NCI-H187 (cell line): ENCODE measurements around the gene NEK6.

Experiments
- DNase-seq, 2 experiments: peaks; one replicate each; lab custom pipeline; 2025; lab: John Stamatoyannopoulos, UW

Gene NEK6

GRCh38 chr9:124354346-124355038 lies 96.7 kb downstream of the NEK6 start:
- DNase-seq: no peak

GRCh38 chr9:124355039-124355940 lies 97.5 kb downstream of the NEK6 start:
- DNase-seq: no peak

- no peak for DNase-seq
Measured at GRCh38 chr9:124355941-124356744, 98.4 kb downstream of the NEK6 start.

GRCh38 chr9:124356745-124357390 lies 99.1 kb downstream of the NEK6 start:
- DNase-seq: no peak

GRCh38 chr9:124357721-124358361 lies 100.1 kb downstream of the NEK6 start:
- DNase-seq: no peak

GRCh38 chr9:124358631-124359030 lies 100.9 kb downstream of the NEK6 start:
- no peak for DNase-seq

- no peak for DNase-seq
Measured at GRCh38 chr9:124359426-124359825, 101.7 kb downstream of the NEK6 start.

- DNase-seq: no peak
Measured at GRCh38 chr9:124359855-124360678, 102.3 kb downstream of the NEK6 start.

- no peak for DNase-seq
Measured at GRCh38 chr9:124361128-124361527, 103.4 kb downstream of the NEK6 start.

GRCh38 chr9:124363326-124364096 lies 105.8 kb downstream of the NEK6 start:
- DNase-seq: no peak

GRCh38 chr9:124364141-124364540 lies 106.4 kb downstream of the NEK6 start:
- no peak for DNase-seq

GRCh38 chr9:124365036-124365435 lies 107.3 kb downstream of the NEK6 start:
- no peak for DNase-seq

GRCh38 chr9:124366476-124367220 lies 108.9 kb downstream of the NEK6 start:
- no peak for DNase-seq

- no peak for DNase-seq
Measured at GRCh38 chr9:124368692-124369091, 110.9 kb downstream of the NEK6 start.

- no peak for DNase-seq
Measured at GRCh38 chr9:124369231-124369797, 111.6 kb downstream of the NEK6 start.

- no peak for DNase-seq
Measured at GRCh38 chr9:124370896-124371582, 113.3 kb downstream of the NEK6 start.

- DNase-seq: no peak
Measured at GRCh38 chr9:124372038-124372437, 114.3 kb downstream of the NEK6 start.

GRCh38 chr9:124373386-124373785 lies 115.6 kb downstream of the NEK6 start:
- DNase-seq: no peak
